Parathyroid adenoma (tissue), 2 donors: ENCODE data around the gene EIF5.

Experiments
- H2AFZ ChIP-seq: fragments of 300-600 bp; sonication (generic); one replicate; pipeline ENCODE4 v1.7.0; 2017; ENCODE audit warnings: antibody characterized with exemption, mild to moderate bottlenecking
- H3K27ac ChIP-seq: fragments of 300-600 bp; sonication (generic); one replicate; pipeline ENCODE4 v1.7.0; 2017
- H3K27me3 ChIP-seq: fragments of 300-600 bp; sonication (generic); one replicate; pipeline ENCODE4 v1.7.0; 2017; ENCODE audit warnings: low read length; ENCODE audit not compliant: control insufficient read depth, insufficient read depth
- H3K36me3 ChIP-seq: fragments of 300-600 bp; sonication (generic); one replicate; pipeline ENCODE4 v1.7.0; 2017; ENCODE audit warnings: low read length; ENCODE audit not compliant: control insufficient read depth, insufficient read depth
- H3K4me1 ChIP-seq: fragments of 300-600 bp; sonication (generic); one replicate; pipeline ENCODE4 v1.7.0; 2017; ENCODE audit warnings: control low read depth
- H3K4me2 ChIP-seq: fragments of 300-600 bp; sonication (generic); one replicate; pipeline ENCODE4 v1.7.0; 2017; ENCODE audit warnings: low read length
- H3K4me3 ChIP-seq: fragments of 300-600 bp; sonication (generic); one replicate; pipeline ENCODE4 v1.7.0; 2017; ENCODE audit warnings: low read depth, low read length
- H3K79me2 ChIP-seq: fragments of 300-600 bp; sonication (generic); one replicate; pipeline ENCODE4 v1.7.0; 2017; ENCODE audit warnings: control low read depth
- H3K9ac ChIP-seq: fragments of 300-600 bp; sonication (generic); one replicate; pipeline ENCODE4 v1.7.0; 2017; ENCODE audit warnings: mild to moderate bottlenecking
- H3K9me3 ChIP-seq: fragments of 300-600 bp; sonication (generic); one replicate; pipeline ENCODE4 v1.7.0; 2017; ENCODE audit warnings: low read length; ENCODE audit not compliant: control insufficient read depth
- CTCF ChIP-seq: fragments of 300-600 bp; sonication (generic); IDR thresholded peaks from one replicate; pipeline ENCODE4 v1.7.0; 2017; ENCODE audit warnings: antibody characterized with exemption, mild to moderate bottlenecking
- donor health status: primary hyperparathyroidism.

EIF5 gene

GRCh38 chr14:103340480-103341212 lies 6.6 kb downstream of the EIF5 start:
- Histone ChIP-seq H3K4me3 (no peak overlapping the region), H3K9me3 (no peaks in the 10 kb centered on the region), H2AFZ (no peak overlapping the region), H3K36me3 (no peaks in the 10 kb centered on the region), H3K79me2 (peaks cover 14% of the 10 kb centered on the region), H3K27me3 (no peaks in the 10 kb centered on the region), H3K4me1 (peaks cover 13% of the 10 kb centered on the region), H3K9ac (no peak overlapping the region), H3K27ac (no peak overlapping the region), H3K4me2 (no peak overlapping the region)
- TF ChIP-seq CTCF = no peak

GRCh38 chr14:103341250-103342129 lies 7.5 kb downstream of the EIF5 start:
- Histone ChIP-seq H3K79me2 (peaks cover 6% of the 10 kb centered on the region), H3K9ac (no peak overlapping the region), H2AFZ (no peak overlapping the region), H3K4me1 (peaks cover 5% of the 10 kb centered on the region), H3K4me3 (no peak overlapping the region), H3K36me3 (no peaks in the 10 kb centered on the region), H3K9me3 (no peaks in the 10 kb centered on the region), H3K27me3 (no peaks in the 10 kb centered on the region), H3K27ac (no peak overlapping the region), H3K4me2 (no peak overlapping the region)
- no peak for TF ChIP-seq CTCF

GRCh38 chr14:103343164-103343879 lies 9.3 kb downstream of the EIF5 start:
- no peak overlapping the region for H3K4me3 ChIP-seq
- no peak overlapping the region for H3K4me2 ChIP-seq
- H3K9ac ChIP-seq = no peak overlapping the region
- no peaks in the 10 kb centered on the region for H3K9me3 ChIP-seq
- no peak overlapping the region for H2AFZ ChIP-seq
- no peak for TF ChIP-seq CTCF
- H3K4me1 ChIP-seq = peaks cover 8% of the 10 kb centered on the region
- H3K36me3 ChIP-seq = no peaks in the 10 kb centered on the region
- no peaks in the 10 kb centered on the region for H3K27me3 ChIP-seq
- no peak overlapping the region for H3K27ac ChIP-seq
- H3K79me2 ChIP-seq = no peaks in the 10 kb centered on the region

- no peak for TF ChIP-seq CTCF
- Histone ChIP-seq H3K27me3 (no peaks in the 10 kb centered on the region), H3K4me2 (no peak overlapping the region), H2AFZ (no peak overlapping the region), H3K9ac (no peak overlapping the region), H3K27ac (no peak overlapping the region), H3K79me2 (no peaks in the 10 kb centered on the region), H3K9me3 (no peaks in the 10 kb centered on the region), H3K36me3 (no peaks in the 10 kb centered on the region), H3K4me1 (peaks cover 8% of the 10 kb centered on the region), H3K4me3 (no peak overlapping the region)
Observed at GRCh38 chr14:103343905-103344797, 10.1 kb downstream of the EIF5 start.
